HFFc6 (cell line): Measurements from ENCODE around the gene KIF12. TPM values are rescaled to one million over a fixed set of nuclear protein-coding genes. Genes with fewer than 3 reads are reported as not detected.

Source experiments
- DNase-seq: peaks from one replicate; pipeline ENCODE4 v3.0.0-alpha.2; 2018
- H3K27ac Mint-ChIP-seq: 2 replicates; pipeline ENCODE4 v1.8.0; 2020; ENCODE audit warnings: mild to moderate bottlenecking, mixed read lengths
- H3K27me3 Mint-ChIP-seq: 2 replicates; pipeline ENCODE4 v1.8.0; 2021; ENCODE audit warnings: mild to moderate bottlenecking, moderate library complexity, mixed read lengths; ENCODE audit not compliant: insufficient read depth
- H3K36me3 Mint-ChIP-seq: 2 replicates; pipeline ENCODE4 v1.8.0; 2021; ENCODE audit warnings: low read depth, mixed read lengths
- H3K4me1 Mint-ChIP-seq: 2 replicates; pipeline ENCODE4 v1.8.0; 2020; ENCODE audit warnings: low read depth, mixed read lengths
- H3K4me3 Mint-ChIP-seq: 2 replicates; pipeline ENCODE4 v1.8.0; 2020; ENCODE audit warnings: mild to moderate bottlenecking, moderate library complexity, mixed read lengths
- H3K9me3 Mint-ChIP-seq: 2 replicates; pipeline ENCODE4 v1.8.0; 2020; ENCODE audit warnings: mild to moderate bottlenecking, mixed read lengths
- total RNA-seq, 6 experiments: library from RNA; stranded (reverse); fragmentation: NEBNext Ultra II Directional; extraction: Animal tissue kit (Norgen Biotek cat#: 25700); gene quantifications; 2 replicates in 1 of 6; 3 replicates in 5 of 6; pipeline ENCODE4 v1.2.3, GENCODE V29; 2021
- TF ChIP-seq, protein P1 (sequence below): fragments of 200-600 bp; sonication (generic); IDR thresholded peaks from 2 replicates; pipeline ENCODE4 v1.5.0; 2021; ENCODE audit warnings: antibody characterized with exemption, mild to moderate bottlenecking

KIF12 gene
- total RNA-seq, 6 experiments from 2014 or later = not detected

DNA sequence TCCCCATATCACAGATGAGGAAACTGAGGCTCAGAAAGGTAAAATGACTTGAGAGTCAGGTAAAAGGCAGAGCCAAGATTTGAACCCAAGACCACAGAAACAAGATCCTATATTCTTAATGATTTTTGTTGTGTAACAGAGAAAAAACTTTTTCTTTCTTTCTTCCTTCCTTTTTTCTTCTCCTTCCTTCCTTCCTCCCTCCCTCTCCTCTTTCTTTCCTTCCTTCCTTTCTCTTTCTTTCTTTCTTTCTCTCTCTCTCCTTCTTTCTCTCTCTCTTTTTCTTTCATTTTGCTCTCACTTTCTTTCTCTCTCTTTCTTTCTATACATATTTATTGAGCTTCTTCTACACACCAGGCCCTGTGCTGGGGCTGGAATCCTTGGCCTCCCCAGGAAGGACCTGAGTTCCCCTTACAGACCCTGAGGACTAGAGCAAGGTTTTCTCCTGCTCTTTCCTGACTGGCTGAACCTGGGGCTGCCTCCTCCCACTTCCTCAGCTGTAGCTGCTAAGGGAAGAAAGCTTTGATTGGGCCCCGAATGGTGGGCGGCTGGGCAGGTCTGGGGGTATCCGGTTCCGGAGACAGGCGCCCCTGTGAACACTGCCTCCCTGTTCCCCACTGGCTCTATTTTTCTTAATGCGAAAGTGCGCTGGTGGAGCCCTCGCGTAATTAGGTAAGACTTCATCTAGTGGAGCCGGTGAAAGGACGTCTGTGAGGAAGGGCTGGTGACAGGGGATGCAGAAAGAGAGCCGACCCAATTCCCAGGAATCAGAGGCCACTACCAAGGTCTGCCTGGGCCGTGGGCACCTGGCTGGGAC lies 27.4 kb upstream of the KIF12 start:
- no peak overlapping the region for H3K4me3 Mint-ChIP-seq
- TF ChIP-seq, protein P1, sequence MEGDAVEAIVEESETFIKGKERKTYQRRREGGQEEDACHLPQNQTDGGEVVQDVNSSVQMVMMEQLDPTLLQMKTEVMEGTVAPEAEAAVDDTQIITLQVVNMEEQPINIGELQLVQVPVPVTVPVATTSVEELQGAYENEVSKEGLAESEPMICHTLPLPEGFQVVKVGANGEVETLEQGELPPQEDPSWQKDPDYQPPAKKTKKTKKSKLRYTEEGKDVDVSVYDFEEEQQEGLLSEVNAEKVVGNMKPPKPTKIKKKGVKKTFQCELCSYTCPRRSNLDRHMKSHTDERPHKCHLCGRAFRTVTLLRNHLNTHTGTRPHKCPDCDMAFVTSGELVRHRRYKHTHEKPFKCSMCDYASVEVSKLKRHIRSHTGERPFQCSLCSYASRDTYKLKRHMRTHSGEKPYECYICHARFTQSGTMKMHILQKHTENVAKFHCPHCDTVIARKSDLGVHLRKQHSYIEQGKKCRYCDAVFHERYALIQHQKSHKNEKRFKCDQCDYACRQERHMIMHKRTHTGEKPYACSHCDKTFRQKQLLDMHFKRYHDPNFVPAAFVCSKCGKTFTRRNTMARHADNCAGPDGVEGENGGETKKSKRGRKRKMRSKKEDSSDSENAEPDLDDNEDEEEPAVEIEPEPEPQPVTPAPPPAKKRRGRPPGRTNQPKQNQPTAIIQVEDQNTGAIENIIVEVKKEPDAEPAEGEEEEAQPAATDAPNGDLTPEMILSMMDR = no peak
- peaks cover 42% of the 10 kb centered on the region for H3K27me3 Mint-ChIP-seq
- no peak for DNase-seq
- H3K27ac Mint-ChIP-seq = no peak overlapping the region
- no peaks in the 10 kb centered on the region for H3K4me1 Mint-ChIP-seq
- H3K36me3 Mint-ChIP-seq = 0 out of 2 replicates have a peak, but pooled peaks cover 4% of the 10 kb centered on the region
- peaks cover 10% of the 10 kb centered on the region for H3K9me3 Mint-ChIP-seq

DNA sequence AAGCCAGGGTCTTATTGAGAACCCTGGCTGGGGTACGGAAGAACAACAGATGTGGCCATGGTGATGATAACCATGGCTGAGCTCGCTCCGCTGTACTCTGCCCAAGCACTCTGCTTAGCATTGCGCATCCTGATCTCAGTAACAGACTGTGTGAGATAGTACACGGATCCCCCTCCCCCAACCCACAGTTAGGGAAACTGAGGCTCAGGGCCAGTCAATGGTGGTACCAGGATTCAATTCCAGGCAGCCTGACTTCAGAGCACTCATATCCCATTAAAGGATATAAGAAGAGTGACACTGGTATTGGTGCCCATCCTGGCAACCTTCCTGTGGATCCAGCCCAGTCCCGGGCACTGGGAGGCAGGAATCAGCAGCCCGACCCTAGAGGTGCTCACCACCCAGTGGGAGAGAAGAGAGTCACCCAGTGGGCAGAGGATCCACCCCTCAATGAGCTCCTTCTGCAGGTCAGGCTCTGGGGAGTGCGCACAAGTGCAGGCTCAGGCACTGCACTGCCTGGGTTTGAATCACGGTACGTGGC lies 26.5 kb upstream of the KIF12 start:
- H3K4me1 Mint-ChIP-seq = no peaks in the 10 kb centered on the region
- peaks cover 39% of the 10 kb centered on the region for H3K27me3 Mint-ChIP-seq
- H3K4me3 Mint-ChIP-seq = no peak overlapping the region
- DNase-seq = no peak
- peaks cover 10% of the 10 kb centered on the region for H3K9me3 Mint-ChIP-seq
- no peak overlapping the region for H3K27ac Mint-ChIP-seq
- 0 out of 2 replicates have a peak, but pooled peaks cover 4% of the 10 kb centered on the region for H3K36me3 Mint-ChIP-seq
- TF ChIP-seq, protein P1 = no peak

DNA sequence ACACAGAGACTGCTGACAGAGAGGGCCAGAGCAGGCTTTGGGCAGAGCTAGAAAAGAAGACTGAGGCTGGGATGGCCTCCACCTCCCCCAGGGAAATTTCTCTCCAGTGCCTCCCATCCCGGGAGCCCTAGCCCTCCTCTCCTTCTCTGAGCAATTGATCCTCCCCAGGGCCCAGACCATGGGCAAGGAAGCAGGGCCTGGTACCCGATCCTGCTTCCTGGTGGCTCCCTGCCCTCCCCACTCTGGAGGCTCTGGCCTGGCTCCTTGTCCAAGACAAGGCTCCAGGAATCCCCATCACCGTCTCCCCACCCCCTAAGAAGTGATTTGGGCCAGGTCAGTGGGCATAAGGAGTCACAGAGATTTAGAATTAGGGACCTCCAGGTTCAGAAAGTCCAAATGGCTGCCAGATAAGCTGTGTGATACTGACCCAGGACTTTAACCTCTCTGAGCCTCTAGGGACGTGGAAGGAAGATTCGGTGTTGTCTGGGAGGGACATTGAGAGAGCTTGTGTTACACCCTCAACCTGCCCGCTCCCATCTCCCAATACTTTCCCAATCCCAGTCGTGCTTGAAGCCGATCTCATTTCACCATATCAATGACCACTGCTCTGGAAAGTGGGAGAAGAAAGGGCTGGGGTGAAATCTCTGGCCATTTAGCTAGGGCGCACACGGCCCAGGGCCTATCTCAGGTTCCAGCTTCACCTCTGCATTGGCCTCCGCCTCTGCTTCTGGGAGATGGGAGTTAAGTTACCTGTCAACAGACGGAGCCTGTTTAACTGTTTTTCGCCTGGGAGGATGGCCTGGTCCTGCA lies 25.8 kb upstream of the KIF12 start:
- Mint-ChIP-seq H3K4me1 (no peaks in the 10 kb centered on the region), H3K27me3 (peaks cover 40% of the 10 kb centered on the region), H3K36me3 (0 out of 2 replicates have a peak, but pooled peaks cover 4% of the 10 kb centered on the region), H3K4me3 (no peak overlapping the region), H3K9me3 (peaks cover 10% of the 10 kb centered on the region), H3K27ac (no peak overlapping the region)
- DNase-seq = no peak
- TF ChIP-seq, protein P1 = no peak

DNA sequence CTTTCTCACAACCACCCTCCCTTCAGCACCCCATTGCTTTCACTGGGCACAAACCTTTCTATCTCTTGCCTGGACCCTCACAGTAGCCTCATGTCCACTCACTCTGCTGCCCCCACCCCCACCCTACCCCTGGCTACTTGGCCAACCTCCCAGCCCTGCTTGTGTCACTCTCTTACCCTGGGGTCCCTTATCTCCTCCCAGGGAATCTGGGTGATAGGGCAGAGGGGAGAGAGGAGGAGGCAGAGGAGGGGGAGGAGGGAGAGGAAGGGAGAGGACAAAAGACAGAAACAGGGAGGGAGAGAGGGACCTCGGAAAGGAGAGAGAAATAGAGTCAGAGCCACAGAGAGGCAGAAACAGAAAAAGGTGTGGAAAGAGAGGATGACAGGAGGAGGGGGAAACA lies 25.0 kb upstream of the KIF12 start:
- H3K27ac Mint-ChIP-seq = no peak overlapping the region
- no peak overlapping the region for H3K4me3 Mint-ChIP-seq
- 0 out of 2 replicates have a peak, but pooled peaks cover 4% of the 10 kb centered on the region for H3K36me3 Mint-ChIP-seq
- H3K27me3 Mint-ChIP-seq = peaks cover 40% of the 10 kb centered on the region
- H3K4me1 Mint-ChIP-seq = no peaks in the 10 kb centered on the region
- peaks cover 10% of the 10 kb centered on the region for H3K9me3 Mint-ChIP-seq
- no peak for DNase-seq
- TF ChIP-seq, protein P1 = no peak

DNA sequence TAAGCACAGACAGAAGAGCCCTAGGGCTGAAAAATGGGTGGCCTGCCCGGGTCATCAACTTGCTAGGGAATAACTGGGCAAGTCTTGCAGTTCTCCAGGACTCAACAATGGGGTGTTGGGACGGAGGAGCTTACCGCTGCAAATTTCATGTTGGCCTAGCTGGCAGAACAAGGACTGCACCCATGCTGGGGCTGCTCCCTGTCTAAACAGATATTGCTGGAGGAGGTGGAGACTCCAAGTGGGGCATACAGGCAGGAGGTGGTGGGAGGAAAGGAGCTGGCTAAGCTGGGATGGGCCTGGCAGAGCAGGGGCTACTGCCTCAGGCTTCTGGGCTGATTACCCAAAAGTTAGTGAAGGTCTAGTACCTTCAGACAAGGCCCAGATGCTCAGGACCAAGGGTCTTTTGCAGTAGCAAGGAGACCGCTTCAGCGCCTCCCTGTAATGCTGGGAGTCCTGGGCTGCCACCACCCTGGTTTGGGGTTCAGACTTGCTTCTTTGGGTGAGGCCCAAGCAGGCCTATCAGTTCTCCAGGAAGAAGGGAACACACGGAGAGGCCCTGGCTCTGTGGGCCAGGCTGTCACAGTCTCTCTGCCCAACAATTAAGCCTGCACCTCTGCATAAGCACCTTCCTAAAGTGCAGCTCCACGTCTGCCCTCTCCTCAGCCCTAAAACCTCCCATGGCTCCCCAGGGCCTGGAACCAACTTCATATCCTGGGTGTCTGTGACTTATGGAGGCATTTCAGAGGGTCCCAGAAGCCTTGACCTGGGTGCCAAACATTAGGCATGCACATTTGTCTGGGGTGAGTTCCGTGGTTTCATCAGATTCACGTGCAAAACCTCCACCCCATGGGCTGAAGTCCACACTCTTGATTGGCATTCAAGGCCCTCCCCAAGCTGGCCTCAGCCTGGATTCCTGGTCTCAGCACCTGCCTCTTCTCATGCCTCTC lies 24.2 kb upstream of the KIF12 start:
- TF ChIP-seq, protein P1 = no peak
- DNase-seq = no peak
- H3K9me3 Mint-ChIP-seq = peaks cover 9% of the 10 kb centered on the region
- H3K4me1 Mint-ChIP-seq = no peaks in the 10 kb centered on the region
- no peak overlapping the region for H3K4me3 Mint-ChIP-seq
- H3K27me3 Mint-ChIP-seq = peaks cover 33% of the 10 kb centered on the region
- H3K27ac Mint-ChIP-seq = no peak overlapping the region
- H3K36me3 Mint-ChIP-seq = no peaks in the 10 kb centered on the region
